Central memory CD4-positive, alpha-beta T cell (primary cell): ENCODE results near the gene EHMT1.
"Not testable (repeated sequence)": the region's sequence is repeated elsewhere in the genome, so short reads cannot be mapped to it uniquely, and the experiment has no call there.

Experiments used
- DNase-seq: peaks from one replicate; pipeline ENCODE4 v3.0.0; 2022

Gene EHMT1

DNA sequence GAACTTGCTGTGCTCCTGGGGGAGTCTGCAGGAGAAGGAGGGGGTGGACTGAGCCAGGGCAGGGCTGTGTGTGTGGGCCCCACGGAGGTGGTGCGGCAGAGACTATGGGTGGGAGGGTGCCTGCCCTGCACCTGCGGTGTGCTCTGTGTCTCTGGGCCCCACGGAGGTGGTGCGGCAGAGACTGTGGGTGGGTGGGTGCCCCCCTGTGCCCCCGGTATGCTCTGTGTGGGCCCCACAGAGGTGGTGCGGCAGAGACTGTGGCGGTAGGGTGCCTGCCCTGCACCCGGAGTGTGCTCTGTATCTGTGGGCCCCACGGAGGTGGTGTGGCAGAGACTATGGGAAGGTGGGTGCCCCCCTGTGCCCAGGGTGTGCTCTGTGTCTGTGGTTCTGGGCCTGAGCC is 103.7 kb downstream of the EHMT1 start:
- DNase-seq: peak; percentile 28

GRCh38 chr9:137723356-137723755 is 104.6 kb downstream of the EHMT1 start:
- DNase-seq: peak; percentile 61

- DNase-seq: no peak
Measured at GRCh38 chr9:137723783-137724445, 105.1 kb downstream of the EHMT1 start.

DNA sequence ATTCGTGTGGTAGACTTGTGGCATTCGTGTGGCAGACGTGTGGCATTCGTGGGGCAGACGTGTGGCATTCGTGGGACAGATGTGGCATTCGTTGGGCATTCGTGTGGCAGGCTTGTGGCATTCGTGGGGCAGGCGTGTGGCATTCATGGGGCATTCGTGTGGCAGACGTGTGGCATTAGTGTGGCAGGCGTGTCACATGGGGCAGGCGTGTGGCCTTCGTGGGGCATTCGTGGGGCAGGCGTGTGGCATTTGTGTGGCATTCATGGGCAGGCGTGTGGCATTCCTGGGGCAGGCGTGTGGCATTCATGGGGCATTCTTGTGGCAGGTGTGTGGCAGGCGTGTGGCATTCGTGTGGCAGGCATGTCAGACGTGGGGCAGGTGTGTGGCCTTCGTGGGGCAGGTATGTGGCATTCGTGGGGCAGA is 106.0 kb downstream of the EHMT1 start:
- no peak for DNase-seq

DNA sequence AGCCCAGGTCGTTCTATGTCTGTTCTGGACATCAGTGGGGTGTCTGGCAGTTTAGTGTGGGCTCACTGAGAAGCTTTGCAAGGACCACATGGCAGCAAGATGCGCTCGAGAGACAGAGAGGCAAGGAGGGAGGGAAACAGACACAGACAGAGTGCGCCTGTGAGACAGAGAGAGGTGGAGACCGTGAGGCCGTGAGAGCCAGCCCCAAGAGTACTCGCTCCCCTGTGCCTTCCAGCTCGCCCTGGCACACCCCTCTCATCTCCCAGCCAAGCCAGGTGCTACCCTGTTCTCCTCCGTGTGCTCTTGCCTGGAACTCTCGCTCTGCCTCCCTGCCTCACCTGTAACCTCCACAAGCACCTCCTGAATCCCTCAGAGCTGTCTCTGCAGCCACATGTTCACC is 106.8 kb downstream of the EHMT1 start:
- no peak for DNase-seq

DNA sequence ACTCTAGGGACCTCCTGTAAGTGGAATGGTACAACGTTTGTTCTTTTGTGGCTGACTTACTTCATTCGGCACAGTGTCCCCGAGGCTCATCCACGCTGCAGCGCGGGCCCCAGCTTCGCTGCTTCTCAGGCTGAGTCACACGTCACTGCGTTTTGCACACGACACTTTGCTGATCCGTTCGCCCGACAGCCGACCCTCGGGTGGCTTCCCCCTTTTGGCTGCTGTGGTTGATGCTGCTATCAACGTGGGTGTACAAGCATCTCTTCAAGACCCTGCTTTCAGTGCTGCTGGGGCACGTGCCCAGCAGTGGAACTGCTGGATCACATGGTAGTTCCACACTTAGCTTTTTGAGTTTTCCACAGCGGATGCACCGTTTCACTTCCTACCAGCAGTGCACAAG is 107.5 kb downstream of the EHMT1 start:
- not testable (repeated sequence) for DNase-seq

- no peak for DNase-seq
Measured at GRCh38 chr9:137726764-137727163, 108.0 kb downstream of the EHMT1 start.

- no peak for DNase-seq
Measured at GRCh38 chr9:137727716-137728115, 108.9 kb downstream of the EHMT1 start.

- no peak for DNase-seq
Measured at GRCh38 chr9:137728444-137729311, 109.9 kb downstream of the EHMT1 start.

GRCh38 chr9:137731216-137731946 is 112.6 kb downstream of the EHMT1 start:
- DNase-seq: no peak

DNA sequence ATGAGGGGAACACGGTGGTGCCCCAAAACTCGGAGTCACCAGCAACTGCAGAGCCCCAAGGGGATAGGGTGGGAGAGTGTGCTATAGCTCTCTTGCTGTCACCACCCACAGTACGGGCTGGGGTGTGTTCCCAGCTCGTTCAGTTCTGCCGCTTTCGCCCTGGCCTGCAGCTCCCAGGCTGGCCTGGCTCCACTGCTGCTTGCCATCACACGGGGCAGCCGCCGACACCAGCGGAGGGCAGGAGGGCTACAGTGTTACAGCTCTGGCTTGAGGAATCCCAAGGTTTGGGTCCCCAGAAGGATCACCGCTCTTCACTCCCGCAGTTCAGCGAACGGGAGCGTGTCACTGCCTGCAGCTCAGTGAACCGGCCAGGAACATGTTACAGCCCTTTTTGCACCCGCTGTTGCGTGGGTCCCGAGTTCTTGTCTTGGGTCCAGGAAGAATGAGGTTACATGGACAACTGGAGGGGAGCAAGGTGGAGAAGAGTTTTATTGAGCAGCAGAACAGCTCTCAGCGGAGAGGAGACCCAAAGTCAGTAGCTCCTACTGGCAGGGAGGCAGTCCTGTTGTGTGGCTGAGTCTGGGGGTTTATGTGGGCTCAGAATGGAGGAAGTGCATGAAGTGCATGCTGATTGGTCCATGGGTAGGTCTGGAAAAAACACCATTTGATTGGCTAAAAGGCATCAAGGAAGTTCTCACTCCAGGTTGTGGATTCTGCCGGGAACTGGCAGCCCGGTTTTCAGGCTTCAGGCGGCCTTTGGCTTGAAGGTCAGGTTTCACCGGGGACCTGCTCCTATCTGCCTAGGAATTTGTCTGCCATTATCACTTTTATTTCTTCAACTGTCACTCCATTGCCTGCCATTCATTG is 113.4 kb downstream of the EHMT1 start:
- no peak for DNase-seq

- no peak for DNase-seq
Measured at GRCh38 chr9:137733429-137733828, 114.6 kb downstream of the EHMT1 start.

- no peak for DNase-seq
Measured at GRCh38 chr9:137734181-137734580, 115.4 kb downstream of the EHMT1 start.

GRCh38 chr9:137738182-137738696 is 119.4 kb downstream of the EHMT1 start:
- not testable (repeated sequence) for DNase-seq

- DNase-seq: no peak
Measured at GRCh38 chr9:137738703-137739102, 119.9 kb downstream of the EHMT1 start.

GRCh38 chr9:137739371-137740309 is 120.8 kb downstream of the EHMT1 start:
- DNase-seq: no peak

GRCh38 chr9:137740312-137740711 is 121.5 kb downstream of the EHMT1 start:
- no peak for DNase-seq

DNA sequence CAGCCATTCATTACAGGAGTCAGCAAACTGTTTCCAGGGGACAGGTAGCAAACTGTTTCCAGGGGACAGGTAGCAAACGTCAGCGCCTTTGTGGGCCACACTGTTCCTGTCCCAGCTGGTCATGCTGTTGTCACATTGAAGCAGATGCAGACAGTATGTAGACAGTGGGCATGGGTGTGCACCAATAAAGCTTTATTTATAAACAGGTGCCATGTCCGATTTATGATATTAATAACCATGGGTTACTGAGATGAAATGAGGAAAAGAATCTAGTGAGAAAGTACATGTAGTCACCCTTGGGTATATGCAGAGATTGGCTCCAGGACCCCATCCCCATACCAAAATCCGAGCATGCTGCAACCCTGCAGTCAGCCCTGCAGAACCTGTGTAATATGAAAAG is 122.5 kb downstream of the EHMT1 start:
- no peak for DNase-seq

- DNase-seq: no peak
Measured at GRCh38 chr9:137742698-137743097, 123.9 kb downstream of the EHMT1 start.

- no peak for DNase-seq
Measured at GRCh38 chr9:137743695-137744094, 124.9 kb downstream of the EHMT1 start.

DNA sequence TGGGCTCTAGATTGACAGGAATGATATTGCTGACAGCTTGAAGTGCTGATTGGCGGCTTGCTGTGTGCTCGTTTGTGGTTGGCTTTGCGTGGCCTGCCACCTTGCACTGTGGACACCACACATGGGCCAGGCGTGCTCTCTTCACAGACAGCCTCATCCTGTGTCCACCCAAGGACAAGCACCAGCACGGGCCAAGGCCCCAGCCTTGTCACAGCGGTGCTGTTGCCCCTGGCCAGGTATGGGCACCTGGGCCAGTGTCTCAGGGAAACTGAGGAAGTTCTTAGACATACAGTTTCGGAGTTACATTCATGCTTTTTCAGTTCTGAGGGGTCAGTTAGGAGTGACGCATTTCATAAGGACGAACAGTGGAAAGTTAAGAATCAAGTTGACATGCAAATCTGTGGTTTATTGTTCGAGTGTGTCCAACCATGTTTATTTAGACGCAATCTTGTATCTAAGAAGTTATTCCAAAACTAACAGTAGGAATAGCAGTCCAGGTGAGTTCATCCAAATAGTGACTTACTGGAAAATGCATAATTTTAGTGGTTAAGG is 125.9 kb downstream of the EHMT1 start:
- no peak for DNase-seq
